Mesenchymal stem cell (in vitro differentiated cells and primary cell): ENCODE data around the gene VMAC.

Experiments used
- DNase-seq: peaks from one replicate; pipeline ENCODE4 v3.0.0-alpha.2; 2013
- H2AFZ ChIP-seq: one replicate; pipeline ENCODE4 v1.6.1; 2013; ENCODE audit warnings: low read depth, mild to moderate bottlenecking, control low read depth, inconsistent platforms, low read length, moderate library complexity
- H2AK5ac ChIP-seq: 2 replicates; pipeline ENCODE4 v1.6.1; 2013; ENCODE audit warnings: low read length, moderate library complexity, mild to moderate bottlenecking, inconsistent platforms; ENCODE audit not compliant: severe bottlenecking
- H2BK120ac ChIP-seq: one replicate; pipeline ENCODE4 v1.6.1; 2013; ENCODE audit warnings: low read depth, mild to moderate bottlenecking, inconsistent platforms, low read length, moderate library complexity
- H2BK12ac ChIP-seq, 2 experiments: one replicate each; pipeline ENCODE4 v1.6.1; 2013; ENCODE audit warnings: inconsistent platforms in 2 of 2, low read length in 2 of 2, mild to moderate bottlenecking in 2 of 2, moderate library complexity in 2 of 2, control low read depth in 1 of 2
- H2BK15ac ChIP-seq: one replicate; pipeline ENCODE4 v1.6.1; 2013; ENCODE audit warnings: mild to moderate bottlenecking, low read depth, inconsistent platforms; ENCODE audit not compliant: poor library complexity, severe bottlenecking
- H2BK5ac ChIP-seq: 2 replicates; pipeline ENCODE4 v1.6.1; 2013; ENCODE audit warnings: low read depth, mild to moderate bottlenecking, low read length, control low read depth, inconsistent platforms; ENCODE audit not compliant: poor library complexity, severe bottlenecking
- H3K14ac ChIP-seq, 2 experiments: one replicate each; pipeline ENCODE4 v1.6.1; 2013; ENCODE audit warnings: inconsistent platforms in 2 of 2, low read length in 2 of 2, control low read depth in 1 of 2, mild to moderate bottlenecking in 1 of 2, moderate library complexity in 1 of 2
- H3K18ac ChIP-seq, 2 experiments: one replicate each; pipeline ENCODE4 v1.6.1; 2013; ENCODE audit warnings: inconsistent platforms in 2 of 2, low read length in 2 of 2, control low read depth in 1 of 2, low read depth in 1 of 2, mild to moderate bottlenecking in 1 of 2
- H3K23ac ChIP-seq, 2 experiments: one replicate each; pipeline ENCODE4 v1.6.1; 2013; ENCODE audit warnings: inconsistent platforms in 2 of 2, low read length in 2 of 2, mild to moderate bottlenecking in 2 of 2, moderate library complexity in 2 of 2, control low read depth in 1 of 2
- H3K27ac ChIP-seq: 2 replicates; pipeline ENCODE4 v1.5.1; 2013; ENCODE audit warnings: mild to moderate bottlenecking, moderate library complexity, low read length, control low read depth, inconsistent platforms; ENCODE audit not compliant: poor library complexity, severe bottlenecking
- H3K27me3 ChIP-seq, 2 experiments: 2 replicates each; pipeline versions ENCODE4 v1.6.1 to v1.7.0; 2013; ENCODE audit warnings: low read length in 2 of 2, mild to moderate bottlenecking in 2 of 2, moderate library complexity in 2 of 2, control low read depth in 1 of 2, inconsistent platforms in 1 of 2; ENCODE audit not compliant: control insufficient read depth in 1 of 2, insufficient read depth in 1 of 2
- H3K36me3 ChIP-seq, 2 experiments: 2 replicates each; pipeline versions ENCODE4 v1.6.1 to v1.7.0; 2013; ENCODE audit warnings: low read length in 2 of 2, control low read depth in 1 of 2, inconsistent platforms in 1 of 2, low read depth in 1 of 2, mild to moderate bottlenecking in 1 of 2; ENCODE audit not compliant: insufficient read depth in 2 of 2, control insufficient read depth in 1 of 2
- H3K4ac ChIP-seq, 2 experiments: one replicate each; pipeline ENCODE4 v1.6.1; 2013; ENCODE audit warnings: inconsistent platforms in 2 of 2, low read length in 2 of 2, mild to moderate bottlenecking in 2 of 2, moderate library complexity in 2 of 2, control low read depth in 1 of 2, low read depth in 1 of 2
- H3K4me1 ChIP-seq: 2 replicates; pipeline ENCODE4 v1.6.1; 2013; ENCODE audit warnings: low read depth, low read length, control low read depth; ENCODE audit not compliant: control insufficient read depth, insufficient read depth
- H3K4me2 ChIP-seq: 2 replicates; pipeline ENCODE4 v1.6.1; 2013; ENCODE audit warnings: low read length, mild to moderate bottlenecking, inconsistent platforms; ENCODE audit not compliant: poor library complexity, severe bottlenecking
- H3K4me3 ChIP-seq, 2 experiments: 2 replicates each; pipeline versions ENCODE4 v1.5.1 to v1.7.0; 2013; ENCODE audit warnings: low read length in 2 of 2, mild to moderate bottlenecking in 2 of 2, control low read depth in 1 of 2, low read depth in 1 of 2; ENCODE audit not compliant: insufficient read depth in 1 of 2
- H3K79me1 ChIP-seq: replicated peaks from 2 replicates; pipeline ENCODE4 v1.6.1; 2013; ENCODE audit warnings: mild to moderate bottlenecking, control low read depth, low read length, inconsistent platforms; ENCODE audit not compliant: poor library complexity, severe bottlenecking
- H3K9ac ChIP-seq: 2 replicates; pipeline ENCODE4 v1.7.0; 2013; ENCODE audit warnings: mild to moderate bottlenecking, low read length, moderate library complexity
- H3K9me3 ChIP-seq: 2 replicates; pipeline ENCODE4 v1.7.0; 2013; ENCODE audit warnings: mild to moderate bottlenecking, low read length; ENCODE audit not compliant: control insufficient read depth
- H4K8ac ChIP-seq: one replicate; pipeline ENCODE4 v1.6.1; 2013; ENCODE audit warnings: inconsistent platforms, mild to moderate bottlenecking, low read length, moderate library complexity
- H4K91ac ChIP-seq: one replicate; pipeline ENCODE4 v1.6.1; 2013; ENCODE audit warnings: mild to moderate bottlenecking, low read length, inconsistent platforms
- WGBS: methylation state at CpG from one replicate; pipeline ENCODE4 v1.1.7; 2013; ENCODE audit warnings: mixed read lengths; 5-methylcytosine and 5-hydroxymethylcytosine counted together

VMAC gene

GRCh38 chr19:5954293-5954692 is 49.6 kb downstream of the VMAC start:
- Histone ChIP-seq H3K14ac (no peak overlapping the region), H3K4me2 (no peak overlapping the region), H3K4ac (peak overlapping the region; percentile 75 to 92), H2AFZ (no peak overlapping the region), H3K4me3 (peak overlapping the region in 1 of 2 experiments; percentile 58), H3K27ac (peak overlapping the region; percentile 29), H3K79me1 (peaks cover 41% of the 10 kb centered on the region), H2BK5ac (peak overlapping the region; percentile 36), H2BK15ac (no peak overlapping the region), H3K9me3 (no peaks in the 10 kb centered on the region), H3K36me3 (peaks cover 17 to 32% of the 10 kb centered on the region in 2 experiments), H2BK12ac (peak overlapping the region in 1 of 2 experiments; percentile 78), H3K18ac (peak overlapping the region; percentile 44 to 61), H3K23ac (no peak overlapping the region), H3K9ac (peak overlapping the region; percentile 55), H3K27me3 (no peaks in the 10 kb centered on the region), H3K4me1 (peaks cover 41% of the 10 kb centered on the region), H4K91ac (peak overlapping the region; percentile 56), H2AK5ac (peak overlapping the region; percentile 33), H4K8ac (no peak overlapping the region), H2BK120ac (peak overlapping the region; percentile 45)
- WGBS, result 58% methylated on average over 6 of the region's 6 CpGs
- DNase-seq, result peak; percentile 28

GRCh38 chr19:5955636-5955935 is 50.9 kb downstream of the VMAC start:
- H3K27ac ChIP-seq, result no peak overlapping the region
- peaks cover 6 to 22% of the 10 kb centered on the region in 2 experiments for H3K36me3 ChIP-seq
- no peak overlapping the region for H3K14ac ChIP-seq
- peaks cover 50% of the 10 kb centered on the region for H3K4me1 ChIP-seq
- no peaks in the 10 kb centered on the region for H3K9me3 ChIP-seq
- no peak overlapping the region for H4K8ac ChIP-seq
- no peak overlapping the region for H2BK120ac ChIP-seq
- H2AFZ ChIP-seq, result no peak overlapping the region
- no peak overlapping the region for H2AK5ac ChIP-seq
- peaks cover 31% of the 10 kb centered on the region for H3K79me1 ChIP-seq
- no peak overlapping the region for H2BK5ac ChIP-seq
- H3K4me3 ChIP-seq, result no peak overlapping the region
- peak; percentile 30 for DNase-seq
- H3K9ac ChIP-seq, result no peak overlapping the region
- H2BK15ac ChIP-seq, result no peak overlapping the region
- no peak overlapping the region for H3K4ac ChIP-seq
- H3K27me3 ChIP-seq, result no peaks in the 10 kb centered on the region
- H4K91ac ChIP-seq, result no peak overlapping the region
- no peak overlapping the region for H3K4me2 ChIP-seq
- WGBS, result 94% methylated on average over 3 of the region's 3 CpGs
- H2BK12ac ChIP-seq, result no peak overlapping the region
- H3K23ac ChIP-seq, result no peak overlapping the region
- H3K18ac ChIP-seq, result no peak overlapping the region

- Histone ChIP-seq H3K14ac (no peak overlapping the region), H3K4me1 (peaks cover 49% of the 10 kb centered on the region), H3K79me1 (peaks cover 27% of the 10 kb centered on the region), H3K4me3 (no peak overlapping the region), H2BK15ac (no peak overlapping the region), H3K18ac (no peak overlapping the region), H4K91ac (no peak overlapping the region), H3K36me3 (peaks cover 4 to 22% of the 10 kb centered on the region in 2 experiments), H2BK5ac (no peak overlapping the region), H3K9ac (no peak overlapping the region), H3K9me3 (no peaks in the 10 kb centered on the region), H2BK120ac (no peak overlapping the region), H3K27ac (no peak overlapping the region), H3K23ac (no peak overlapping the region), H2AK5ac (no peak overlapping the region), H2BK12ac (no peak overlapping the region), H2AFZ (no peak overlapping the region), H4K8ac (no peak overlapping the region), H3K27me3 (no peaks in the 10 kb centered on the region), H3K4ac (no peak overlapping the region), H3K4me2 (no peak overlapping the region)
- DNase-seq, result no peak
- 71% methylated on average over 3 of the region's 3 CpGs for WGBS
Measured at GRCh38 chr19:5956323-5956722, 51.7 kb downstream of the VMAC start.

GRCh38 chr19:5956728-5957127 is 52.1 kb downstream of the VMAC start:
- Histone ChIP-seq H3K36me3 (peaks cover 4 to 18% of the 10 kb centered on the region in 2 experiments), H3K14ac (no peak overlapping the region), H3K9ac (no peak overlapping the region), H2AK5ac (no peak overlapping the region), H3K4ac (no peak overlapping the region), H3K4me3 (no peak overlapping the region), H2BK120ac (no peak overlapping the region), H3K4me2 (no peak overlapping the region), H3K23ac (no peak overlapping the region), H2BK5ac (no peak overlapping the region), H2BK15ac (no peak overlapping the region), H3K4me1 (peaks cover 49% of the 10 kb centered on the region), H4K8ac (no peak overlapping the region), H3K27me3 (no peaks in the 10 kb centered on the region), H4K91ac (peak overlapping the region; percentile 46), H3K9me3 (no peaks in the 10 kb centered on the region), H3K18ac (no peak overlapping the region), H3K79me1 (peaks cover 23% of the 10 kb centered on the region), H2BK12ac (no peak overlapping the region), H3K27ac (no peak overlapping the region), H2AFZ (no peak overlapping the region)
- no peak for DNase-seq
- 100% methylated on average over 9 of the region's 12 CpGs for WGBS
